SU-DHL-6 (cell line): Measurements from ENCODE around the gene MACF1.

Source experiments
- H2AFZ ChIP-seq: fragments of 200-600 bp; sonication (generic); 2 replicates; pipeline ENCODE4 v1.6.1; 2014; ENCODE audit warnings: low read depth, mild to moderate bottlenecking, moderate library complexity, mixed read lengths, antibody characterized with exemption, low read length; ENCODE audit not compliant: severe bottlenecking
- H3F3A ChIP-seq: fragments of 200-600 bp; shearing (Covaris generic); 2 replicates; pipeline ENCODE4 v1.6.0; 2016; ENCODE audit warnings: antibody characterized with exemption, mild to moderate bottlenecking; ENCODE audit not compliant: insufficient read depth
- H3K27ac ChIP-seq: fragments of 200-600 bp; sonication (generic); 2 replicates; pipeline ENCODE4 v1.5.1; 2016; ENCODE audit warnings: low read depth, mild to moderate bottlenecking, low read length, moderate library complexity, mixed read lengths
- H3K27me3 ChIP-seq: fragments of 200-600 bp; sonication (generic), shearing (Covaris generic); 2 replicates; pipeline ENCODE4 v1.6.0; 2014; ENCODE audit warnings: mild to moderate bottlenecking, low read length
- H3K36me3 ChIP-seq: fragments of 200-600 bp; sonication (generic); 2 replicates; pipeline ENCODE4 v1.6.1; 2014; ENCODE audit warnings: mild to moderate bottlenecking, low read length, mixed read lengths
- H3K4me2 ChIP-seq: fragments of 300-600, 200-600 bp; shearing (Covaris generic), sonication (generic); 2 replicates; pipeline ENCODE4 v1.6.0; 2014; ENCODE audit warnings: low read length, low read depth, mild to moderate bottlenecking; ENCODE audit not compliant: poor library complexity, severe bottlenecking
- H3K4me3 ChIP-seq: fragments of 200-600 bp; sonication (generic); 2 replicates; pipeline ENCODE4 v1.5.1; 2014; ENCODE audit warnings: antibody characterized with exemption, low read length, mild to moderate bottlenecking, mixed read lengths; ENCODE audit not compliant: insufficient read depth, poor library complexity, severe bottlenecking
- H3K79me2 ChIP-seq: fragments of 200-600 bp; sonication (generic); 2 replicates; pipeline ENCODE4 v1.6.1; 2014; ENCODE audit warnings: mild to moderate bottlenecking, low read length, moderate library complexity; ENCODE audit not compliant: insufficient read depth
- H3K9ac ChIP-seq: fragments of 200-600 bp; sonication (generic); 2 replicates; pipeline ENCODE4 v1.7.0; 2014; ENCODE audit warnings: mild to moderate bottlenecking, low read length
- H3K9me2 ChIP-seq: fragments of 200-600 bp; sonication (generic); replicated peaks from 2 replicates; pipeline ENCODE4 v1.6.1; 2014; ENCODE audit warnings: low read length; ENCODE audit not compliant: insufficient read depth
- H3K9me3 ChIP-seq: fragments of 200-600 bp; sonication (generic); 2 replicates; pipeline ENCODE4 v1.6.1; 2014; ENCODE audit warnings: low read length, mixed read lengths; ENCODE audit not compliant: insufficient read depth
- H4K20me1 ChIP-seq: fragments of 200-600 bp; sonication (generic); 2 replicates; pipeline ENCODE4 v1.6.1; 2014; ENCODE audit warnings: low read depth, mild to moderate bottlenecking, antibody characterized with exemption, low read length, moderate library complexity, mixed read lengths
- CTCF ChIP-seq: fragments of 200-600 bp; sonication (generic); IDR thresholded peaks from one replicate; pipeline ENCODE4 v1.5.1; 2017; ENCODE audit warnings: antibody characterized with exemption, mild to moderate bottlenecking, low read length, moderate library complexity; ENCODE audit not compliant: insufficient read depth, poor library complexity, severe bottlenecking
- EZH2phosphoT487 ChIP-seq: fragments of 200-600 bp; sonication (generic), shearing (Covaris generic); conservative IDR thresholded peaks from 2 replicates; pipeline ENCODE4 v1.6.1; 2018; ENCODE audit warnings: mild to moderate bottlenecking, antibody characterized with exemption, low read length, moderate library complexity, mixed read lengths

Gene MACF1

GRCh38 chr1:39268906-39269305 is 64.4 kb downstream of the MACF1 start:
- Histone ChIP-seq H3K27me3 (no peaks in the 10 kb centered on the region), H3K9ac (no peak overlapping the region), H3K9me3 (no peaks in the 10 kb centered on the region), H4K20me1 (peaks cover 6% of the 10 kb centered on the region; the same call in 1 of the 2 replicates), H3K9me2 (no peaks in the 10 kb centered on the region), H2AFZ (no peak overlapping the region), H3K79me2 (peaks cover 79% of the 10 kb centered on the region), H3F3A (no peaks in the 10 kb centered on the region), H3K36me3 (no peaks in the 10 kb centered on the region), H3K4me2 (peak overlapping the region; percentile 42), H3K27ac (0 out of 2 replicates have a peak overlapping the region, but pooled peaks have one; percentile 34), H3K4me3 (no peak overlapping the region)
- TF ChIP-seq EZH2phosphoT487 (no peak), CTCF (no peak)

- H3K9me3 ChIP-seq: no peaks in the 10 kb centered on the region
- peaks cover 6% of the 10 kb centered on the region; the same call in 1 of the 2 replicates for H4K20me1 ChIP-seq
- no peaks in the 10 kb centered on the region for H3K36me3 ChIP-seq
- TF ChIP-seq EZH2phosphoT487 (no peak), CTCF (no peak)
- no peak overlapping the region for H2AFZ ChIP-seq
- no peaks in the 10 kb centered on the region; the same call in 1 of the 2 replicates for H3F3A ChIP-seq
- peak overlapping the region; percentile 34 for H3K27ac ChIP-seq
- no peaks in the 10 kb centered on the region for H3K9me2 ChIP-seq
- H3K79me2 ChIP-seq: peaks cover 76% of the 10 kb centered on the region
- no peak overlapping the region for H3K9ac ChIP-seq
- H3K27me3 ChIP-seq: no peaks in the 10 kb centered on the region
- H3K4me3 ChIP-seq: no peak overlapping the region
- peak overlapping the region; percentile 42 for H3K4me2 ChIP-seq
Observed at GRCh38 chr1:39269349-39269748, 64.9 kb downstream of the MACF1 start.

GRCh38 chr1:39269791-39270342 is 65.4 kb downstream of the MACF1 start:
- TF ChIP-seq EZH2phosphoT487 (no peak), CTCF (no peak)
- no peak overlapping the region for H2AFZ ChIP-seq
- no peaks in the 10 kb centered on the region; the same call in 1 of the 2 replicates for H3F3A ChIP-seq
- peak overlapping the region; percentile 34 for H3K27ac ChIP-seq
- no peak overlapping the region for H3K4me3 ChIP-seq
- H3K36me3 ChIP-seq: no peaks in the 10 kb centered on the region
- peaks cover 10% of the 10 kb centered on the region; the same call in 1 of the 2 replicates for H4K20me1 ChIP-seq
- no peak overlapping the region for H3K9ac ChIP-seq
- H3K27me3 ChIP-seq: no peaks in the 10 kb centered on the region
- peak overlapping the region; percentile 42 for H3K4me2 ChIP-seq
- no peaks in the 10 kb centered on the region for H3K9me2 ChIP-seq
- H3K79me2 ChIP-seq: peaks cover 80% of the 10 kb centered on the region
- no peaks in the 10 kb centered on the region for H3K9me3 ChIP-seq
